ENCODE results near the gene TAF4B.

GRCh38 chr18:26414901-26415440 lies 188.7 kb downstream of the TAF4B start:
- TF ChIP-seq CTCF (IDR thresholded peaks at IDR 0.05) (no peak), EZH2 (IDR thresholded peaks at IDR 0.05; ENCODE audit: borderline replicate concordance, insufficient read depth, low read depth, low read length, poor library complexity, severe bottlenecking) (no peak)
